GM23338 (cell line): ENCODE results near the gene MGME1. TPM values are rescaled to one million over a fixed set of nuclear protein-coding genes. Genes with fewer than 3 reads are reported as not detected.

Source experiments
- ATAC-seq: fragments of 200-7000 bp; cut with Tn5 transposase; 3 replicates; pipeline ENCODE4 v1.9.1; 2020
- DNase-seq: peaks from one replicate; pipeline ENCODE4 v3.0.0-alpha.2; 2015; ENCODE audit warnings: low spot score
- H2AFZ ChIP-seq: fragments of 200-600 bp; sonication (generic); 2 replicates; pipeline ENCODE4 v1.8.0; 2016; ENCODE audit warnings: antibody characterized with exemption, mild to moderate bottlenecking, moderate library complexity
- H3F3A ChIP-seq: fragments of 200-600 bp; sonication (generic); replicated peaks from 2 replicates; pipeline ENCODE4 v1.8.0; 2017; ENCODE audit warnings: antibody characterized with exemption, mixed run types, low read depth
- H3K27ac ChIP-seq: fragments of 200-600 bp; sonication (generic); 2 replicates; pipeline ENCODE4 v1.6.1; 2016; ENCODE audit warnings: low read depth
- H3K27me3 ChIP-seq: fragments of 200-600 bp; sonication (generic); 2 replicates; pipeline ENCODE4 v1.8.0; 2016; ENCODE audit warnings: mild to moderate bottlenecking, mixed run types, moderate library complexity; ENCODE audit not compliant: insufficient read depth
- H3K36me3 ChIP-seq: fragments of 200-600 bp; sonication (generic); 2 replicates; pipeline ENCODE4 v1.8.0; 2016; ENCODE audit warnings: mild to moderate bottlenecking; ENCODE audit not compliant: insufficient read depth
- H3K4me1 ChIP-seq: fragments of 200-600 bp; sonication (generic); 2 replicates; pipeline ENCODE4 v1.8.0; 2016; ENCODE audit warnings: mild to moderate bottlenecking, moderate library complexity; ENCODE audit not compliant: insufficient read depth
- H3K4me2 ChIP-seq: fragments of 200-600 bp; sonication (generic); 2 replicates; pipeline ENCODE4 v1.7.1; 2017; ENCODE audit warnings: mixed run types
- H3K4me3 ChIP-seq: fragments of 200-600 bp; sonication (generic); 2 replicates; pipeline ENCODE4 v1.6.1; 2016; ENCODE audit warnings: mixed run types
- H3K79me2 ChIP-seq: fragments of 200-600 bp; sonication (generic); replicated peaks from 2 replicates; pipeline ENCODE4 v1.8.0; 2017; ENCODE audit warnings: mild to moderate bottlenecking; ENCODE audit not compliant: insufficient read depth
- H3K9me2 ChIP-seq: fragments of 200-600 bp; sonication (generic); 2 replicates; pipeline ENCODE4 v1.8.0; 2017; ENCODE audit not compliant: insufficient read depth
- H4K20me1 ChIP-seq: fragments of 200-600 bp; sonication (generic); replicated peaks from 2 replicates; pipeline ENCODE4 v1.8.0; 2017; ENCODE audit warnings: mild to moderate bottlenecking; ENCODE audit not compliant: insufficient read depth
- H3K27ac Mint-ChIP-seq: 2 replicates; pipeline ENCODE4 v1.8.0; 2020; ENCODE audit warnings: inconsistent platforms, mild to moderate bottlenecking, moderate library complexity, mixed read lengths
- H3K27me3 Mint-ChIP-seq: 3 replicates; pipeline ENCODE4 v1.8.0; 2022; ENCODE audit warnings: low read depth, mild to moderate bottlenecking, moderate library complexity, mixed read lengths, inconsistent platforms; ENCODE audit not compliant: insufficient read depth, poor library complexity
- H3K36me3 Mint-ChIP-seq: 3 replicates; pipeline ENCODE4 v1.8.0; 2021; ENCODE audit warnings: low read depth, mild to moderate bottlenecking, inconsistent platforms, moderate library complexity, mixed read lengths
- H3K4me1 Mint-ChIP-seq: 3 replicates; pipeline ENCODE4 v1.8.0; 2020; ENCODE audit warnings: mild to moderate bottlenecking, inconsistent platforms, mixed read lengths
- H3K4me3 Mint-ChIP-seq: 3 replicates; pipeline ENCODE4 v1.8.0; 2021; ENCODE audit warnings: moderate library complexity, mild to moderate bottlenecking, inconsistent platforms, mixed read lengths
- H3K9me3 Mint-ChIP-seq: 3 replicates; pipeline ENCODE4 v1.8.0; 2020; ENCODE audit warnings: moderate library complexity, mild to moderate bottlenecking, inconsistent platforms, mixed read lengths
- CREB1 ChIP-seq: fragments of 250-450 bp; sonication (Bioruptor Pico); IDR thresholded peaks from 2 replicates; pipeline ENCODE4 v1.5.0; 2020; ENCODE audit warnings: low read depth, mild to moderate bottlenecking, moderate library complexity
- EZH2 ChIP-seq: fragments of 200-600 bp; sonication (generic); IDR thresholded peaks from one replicate; pipeline ENCODE4 v1.8.0; 2017; ENCODE audit warnings: antibody characterized with exemption, mild to moderate bottlenecking, low read depth; ENCODE audit not compliant: unreplicated experiment
- NANOG ChIP-seq: IDR thresholded peaks from 2 replicates; pipeline ENCODE4 v1.6.1; 2016; ENCODE audit warnings: antibody characterized with exemption, borderline replicate concordance
- POLR2AphosphoS5 ChIP-seq: IDR thresholded peaks from 2 replicates; pipeline ENCODE4 v1.6.1; 2016; ENCODE audit warnings: antibody characterized with exemption, low read depth
- STAT1 ChIP-seq: IDR thresholded peaks from one replicate; pipeline ENCODE4 v1.6.1; 2016; ENCODE audit warnings: antibody characterized with exemption; ENCODE audit not compliant: unreplicated experiment
- ZNF114 ChIP-seq: fragments of 250-450 bp; sonication (Bioruptor Pico); IDR thresholded peaks from 2 replicates; pipeline ENCODE4 v1.5.0; 2020; ENCODE audit warnings: mild to moderate bottlenecking, moderate library complexity
- ZNF331 ChIP-seq: fragments of 250-450 bp; sonication (Bioruptor Pico); IDR thresholded peaks from 2 replicates; pipeline ENCODE4 v1.5.0; 2020; ENCODE audit warnings: low read depth, mild to moderate bottlenecking, moderate library complexity
- polyA plus RNA-seq: library from polyadenylated mRNA; unstranded; fragments of >200 nt; fragmentation: Nextera tagmentation; extraction: Ambion mirVana; gene quantifications from 2 replicates; pipeline ENCODE4 v1.2.1, GENCODE V29; 2016
- total RNA-seq: library from RNA; depleted of rRNA; stranded (reverse); fragments of >200 nt; shearing (Covaris generic); gene quantifications from 2 replicates; pipeline ENCODE4 v1.2.3, GENCODE V29; 2014
- TF ChIP-seq, protein P1 (sequence below): IDR thresholded peaks from 2 replicates; pipeline ENCODE4 v1.6.1; 2016; ENCODE audit warnings: antibody characterized with exemption
- TF ChIP-seq, protein P2 (sequence below): fragments of 250-450 bp; sonication (Bioruptor Pico); IDR thresholded peaks from 2 replicates; pipeline ENCODE4 v1.5.0; 2020; ENCODE audit warnings: mild to moderate bottlenecking, moderate library complexity
- TF ChIP-seq, protein P3 (sequence below): IDR thresholded peaks from one replicate; pipeline ENCODE4 v1.6.1; 2018; ENCODE audit warnings: antibody characterized with exemption; ENCODE audit not compliant: unreplicated experiment

The MGME1 gene
- total and polyA plus RNA-seq, 2 experiments from 2014 or later, result 43.1 to 56.9 TPM

DNA sequence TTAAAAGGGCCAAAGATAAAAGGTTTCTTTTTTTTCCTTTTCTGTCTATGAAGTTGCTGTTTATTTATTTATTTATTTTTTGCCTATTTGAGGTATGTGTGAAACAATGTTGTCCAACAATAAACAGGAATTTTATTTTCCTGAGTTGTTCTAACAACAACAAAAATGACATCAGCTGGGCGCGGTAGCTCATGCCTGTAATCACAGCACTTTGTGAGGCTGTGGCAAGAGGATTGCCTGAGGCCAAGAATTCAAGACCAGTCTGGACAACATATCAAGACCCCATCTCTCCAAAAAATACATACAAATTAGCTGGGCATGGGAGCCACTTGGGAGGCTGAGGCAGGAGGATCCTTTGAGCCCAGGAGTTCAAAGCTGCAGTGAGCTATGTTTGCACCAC lies 44.1 kb downstream of the MGME1 start:
- no peaks in the 10 kb centered on the region for H3K9me2 ChIP-seq
- no peak overlapping the region for H3K4me3 ChIP-seq
- no peaks in the 10 kb centered on the region for H3K4me1 ChIP-seq
- Mint-ChIP-seq H3K36me3 (peaks cover 14% of the 10 kb centered on the region), H3K4me1 (no peaks in the 10 kb centered on the region), H3K9me3 (peaks cover 9% of the 10 kb centered on the region), H3K27ac (no peak overlapping the region), H3K27me3 (no peaks in the 10 kb centered on the region), H3K4me3 (no peak overlapping the region)
- no peaks in the 10 kb centered on the region for H3K79me2 ChIP-seq
- no peak overlapping the region for H3K4me2 ChIP-seq
- ATAC-seq (no peak), DNase-seq (no peak)
- no peaks in the 10 kb centered on the region for H4K20me1 ChIP-seq
- no peaks in the 10 kb centered on the region for H3K27me3 ChIP-seq
- H3K27ac ChIP-seq, result no peak overlapping the region
- no peaks in the 10 kb centered on the region for H3K36me3 ChIP-seq
- no peak overlapping the region for H2AFZ ChIP-seq
- no peak for TF ChIP-seq ZNF114 (CRISPR knock-in tag)
- TF ChIP-seq, protein P1, sequence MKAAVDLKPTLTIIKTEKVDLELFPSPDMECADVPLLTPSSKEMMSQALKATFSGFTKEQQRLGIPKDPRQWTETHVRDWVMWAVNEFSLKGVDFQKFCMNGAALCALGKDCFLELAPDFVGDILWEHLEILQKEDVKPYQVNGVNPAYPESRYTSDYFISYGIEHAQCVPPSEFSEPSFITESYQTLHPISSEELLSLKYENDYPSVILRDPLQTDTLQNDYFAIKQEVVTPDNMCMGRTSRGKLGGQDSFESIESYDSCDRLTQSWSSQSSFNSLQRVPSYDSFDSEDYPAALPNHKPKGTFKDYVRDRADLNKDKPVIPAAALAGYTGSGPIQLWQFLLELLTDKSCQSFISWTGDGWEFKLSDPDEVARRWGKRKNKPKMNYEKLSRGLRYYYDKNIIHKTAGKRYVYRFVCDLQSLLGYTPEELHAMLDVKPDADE, result no peak
- no peak for TF ChIP-seq POLR2AphosphoS5
- TF ChIP-seq, protein P2, sequence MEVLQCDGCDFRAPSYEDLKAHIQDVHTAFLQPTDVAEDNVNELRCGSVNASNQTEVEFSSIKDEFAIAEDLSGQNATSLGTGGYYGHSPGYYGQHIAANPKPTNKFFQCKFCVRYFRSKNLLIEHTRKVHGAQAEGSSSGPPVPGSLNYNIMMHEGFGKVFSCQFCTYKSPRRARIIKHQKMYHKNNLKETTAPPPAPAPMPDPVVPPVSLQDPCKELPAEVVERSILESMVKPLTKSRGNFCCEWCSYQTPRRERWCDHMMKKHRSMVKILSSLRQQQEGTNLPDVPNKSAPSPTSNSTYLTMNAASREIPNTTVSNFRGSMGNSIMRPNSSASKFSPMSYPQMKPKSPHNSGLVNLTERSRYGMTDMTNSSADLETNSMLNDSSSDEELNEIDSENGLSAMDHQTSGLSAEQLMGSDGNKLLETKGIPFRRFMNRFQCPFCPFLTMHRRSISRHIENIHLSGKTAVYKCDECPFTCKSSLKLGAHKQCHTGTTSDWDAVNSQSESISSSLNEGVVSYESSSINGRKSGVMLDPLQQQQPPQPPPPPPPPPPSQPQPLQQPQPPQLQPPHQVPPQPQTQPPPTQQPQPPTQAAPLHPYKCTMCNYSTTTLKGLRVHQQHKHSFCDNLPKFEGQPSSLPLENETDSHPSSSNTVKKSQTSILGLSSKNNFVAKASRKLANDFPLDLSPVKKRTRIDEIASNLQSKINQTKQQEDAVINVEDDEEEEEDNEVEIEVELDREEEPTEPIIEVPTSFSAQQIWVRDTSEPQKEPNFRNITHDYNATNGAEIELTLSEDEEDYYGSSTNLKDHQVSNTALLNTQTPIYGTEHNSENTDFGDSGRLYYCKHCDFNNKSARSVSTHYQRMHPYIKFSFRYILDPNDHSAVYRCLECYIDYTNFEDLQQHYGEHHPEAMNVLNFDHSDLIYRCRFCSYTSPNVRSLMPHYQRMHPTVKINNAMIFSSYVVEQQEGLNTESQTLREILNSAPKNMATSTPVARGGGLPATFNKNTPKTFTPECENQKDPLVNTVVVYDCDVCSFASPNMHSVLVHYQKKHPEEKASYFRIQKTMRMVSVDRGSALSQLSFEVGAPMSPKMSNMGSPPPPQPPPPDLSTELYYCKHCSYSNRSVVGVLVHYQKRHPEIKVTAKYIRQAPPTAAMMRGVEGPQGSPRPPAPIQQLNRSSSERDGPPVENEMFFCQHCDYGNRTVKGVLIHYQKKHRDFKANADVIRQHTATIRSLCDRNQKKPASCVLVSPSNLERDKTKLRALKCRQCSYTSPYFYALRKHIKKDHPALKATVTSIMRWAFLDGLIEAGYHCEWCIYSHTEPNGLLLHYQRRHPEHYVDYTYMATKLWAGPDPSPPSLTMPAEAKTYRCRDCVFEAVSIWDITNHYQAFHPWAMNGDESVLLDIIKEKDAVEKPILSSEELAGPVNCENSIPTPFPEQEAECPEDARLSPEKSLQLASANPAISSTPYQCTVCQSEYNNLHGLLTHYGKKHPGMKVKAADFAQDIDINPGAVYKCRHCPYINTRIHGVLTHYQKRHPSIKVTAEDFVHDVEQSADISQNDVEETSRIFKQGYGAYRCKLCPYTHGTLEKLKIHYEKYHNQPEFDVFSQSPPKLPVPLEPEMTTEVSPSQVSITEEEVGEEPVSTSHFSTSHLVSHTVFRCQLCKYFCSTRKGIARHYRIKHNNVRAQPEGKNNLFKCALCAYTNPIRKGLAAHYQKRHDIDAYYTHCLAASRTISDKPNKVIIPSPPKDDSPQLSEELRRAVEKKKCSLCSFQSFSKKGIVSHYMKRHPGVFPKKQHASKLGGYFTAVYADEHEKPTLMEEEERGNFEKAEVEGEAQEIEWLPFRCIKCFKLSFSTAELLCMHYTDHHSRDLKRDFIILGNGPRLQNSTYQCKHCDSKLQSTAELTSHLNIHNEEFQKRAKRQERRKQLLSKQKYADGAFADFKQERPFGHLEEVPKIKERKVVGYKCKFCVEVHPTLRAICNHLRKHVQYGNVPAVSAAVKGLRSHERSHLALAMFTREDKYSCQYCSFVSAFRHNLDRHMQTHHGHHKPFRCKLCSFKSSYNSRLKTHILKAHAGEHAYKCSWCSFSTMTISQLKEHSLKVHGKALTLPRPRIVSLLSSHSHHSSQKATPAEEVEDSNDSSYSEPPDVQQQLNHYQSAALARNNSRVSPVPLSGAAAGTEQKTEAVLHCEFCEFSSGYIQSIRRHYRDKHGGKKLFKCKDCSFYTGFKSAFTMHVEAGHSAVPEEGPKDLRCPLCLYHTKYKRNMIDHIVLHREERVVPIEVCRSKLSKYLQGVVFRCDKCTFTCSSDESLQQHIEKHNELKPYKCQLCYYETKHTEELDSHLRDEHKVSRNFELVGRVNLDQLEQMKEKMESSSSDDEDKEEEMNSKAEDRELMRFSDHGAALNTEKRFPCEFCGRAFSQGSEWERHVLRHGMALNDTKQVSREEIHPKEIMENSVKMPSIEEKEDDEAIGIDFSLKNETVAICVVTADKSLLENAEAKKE, result no peak
- no peak for TF ChIP-seq STAT1
- no peak for TF ChIP-seq EZH2
- no peak for TF ChIP-seq CREB1 (CRISPR knock-in tag)
- no peak for TF ChIP-seq NANOG
- TF ChIP-seq, protein P3, sequence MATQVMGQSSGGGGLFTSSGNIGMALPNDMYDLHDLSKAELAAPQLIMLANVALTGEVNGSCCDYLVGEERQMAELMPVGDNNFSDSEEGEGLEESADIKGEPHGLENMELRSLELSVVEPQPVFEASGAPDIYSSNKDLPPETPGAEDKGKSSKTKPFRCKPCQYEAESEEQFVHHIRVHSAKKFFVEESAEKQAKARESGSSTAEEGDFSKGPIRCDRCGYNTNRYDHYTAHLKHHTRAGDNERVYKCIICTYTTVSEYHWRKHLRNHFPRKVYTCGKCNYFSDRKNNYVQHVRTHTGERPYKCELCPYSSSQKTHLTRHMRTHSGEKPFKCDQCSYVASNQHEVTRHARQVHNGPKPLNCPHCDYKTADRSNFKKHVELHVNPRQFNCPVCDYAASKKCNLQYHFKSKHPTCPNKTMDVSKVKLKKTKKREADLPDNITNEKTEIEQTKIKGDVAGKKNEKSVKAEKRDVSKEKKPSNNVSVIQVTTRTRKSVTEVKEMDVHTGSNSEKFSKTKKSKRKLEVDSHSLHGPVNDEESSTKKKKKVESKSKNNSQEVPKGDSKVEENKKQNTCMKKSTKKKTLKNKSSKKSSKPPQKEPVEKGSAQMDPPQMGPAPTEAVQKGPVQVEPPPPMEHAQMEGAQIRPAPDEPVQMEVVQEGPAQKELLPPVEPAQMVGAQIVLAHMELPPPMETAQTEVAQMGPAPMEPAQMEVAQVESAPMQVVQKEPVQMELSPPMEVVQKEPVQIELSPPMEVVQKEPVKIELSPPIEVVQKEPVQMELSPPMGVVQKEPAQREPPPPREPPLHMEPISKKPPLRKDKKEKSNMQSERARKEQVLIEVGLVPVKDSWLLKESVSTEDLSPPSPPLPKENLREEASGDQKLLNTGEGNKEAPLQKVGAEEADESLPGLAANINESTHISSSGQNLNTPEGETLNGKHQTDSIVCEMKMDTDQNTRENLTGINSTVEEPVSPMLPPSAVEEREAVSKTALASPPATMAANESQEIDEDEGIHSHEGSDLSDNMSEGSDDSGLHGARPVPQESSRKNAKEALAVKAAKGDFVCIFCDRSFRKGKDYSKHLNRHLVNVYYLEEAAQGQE, result no peak
- TF ChIP-seq ZNF331 (CRISPR knock-in tag), result no peak
- H3F3A ChIP-seq, result no peaks in the 10 kb centered on the region
